Heart left ventricle (tissue), 13 donors: ENCODE measurements around the gene ADCY5.

ENCODE experiments used
- POLR2A ChIP-seq, 2 donors: fragments of 450-650 bp; IDR thresholded peaks; one replicate each; pipeline ENCODE4 v1.6.1; 2017; ENCODE audit warnings: antibody characterized with exemption in 2 of 2, mild to moderate bottlenecking in 2 of 2, moderate library complexity in 2 of 2
- TF ChIP-seq, protein P1 (sequence below), 12 donors: fragments of 200-600 bp; sonication (generic) in 4 of 12; IDR thresholded peaks; one replicate each; pipeline versions ENCODE4 v1.5.0 to v1.8.0; 2018 to 2022; ENCODE audit warnings: antibody characterized with exemption in 12 of 12, mild to moderate bottlenecking in 5 of 12
- donor health status: ischemic (EF 13 %, LVEDD 7.1; RV severe dilation, severe dysfunction).
- donor health status: DM: no; HTN: yes; CAD: no.
- donor health status: DM: no; HTN: no; CAD: no.
- donor health status: ischemic (EF 25% LVEDD 6.9; RV normal size, moderate dysfunction).
- donor health status: ischemic (EF 25% LVEDD 5.7; RV mildly dilated, moderate dysfunction).
- donor health status: ischemic (EF 35%, LVEDD 5.7; RV mildly dilated, moderate dysfunction).
- donor health status: nonischemic (EF 11% LVEDD 7.7; RV severe dilation, severe dysfunction).
- donor health status: DM: yes; HTN: yes; CAD: no.
- donor health status: PGD.
- donor health status: ischemic (EF 29% LVEDD 5.4; RV normal size, mild dysfunction).
- donor health status: nonischemic (EF 23%, LVEDD 6.1; RV moderate dilation, normal function).

DNA sequence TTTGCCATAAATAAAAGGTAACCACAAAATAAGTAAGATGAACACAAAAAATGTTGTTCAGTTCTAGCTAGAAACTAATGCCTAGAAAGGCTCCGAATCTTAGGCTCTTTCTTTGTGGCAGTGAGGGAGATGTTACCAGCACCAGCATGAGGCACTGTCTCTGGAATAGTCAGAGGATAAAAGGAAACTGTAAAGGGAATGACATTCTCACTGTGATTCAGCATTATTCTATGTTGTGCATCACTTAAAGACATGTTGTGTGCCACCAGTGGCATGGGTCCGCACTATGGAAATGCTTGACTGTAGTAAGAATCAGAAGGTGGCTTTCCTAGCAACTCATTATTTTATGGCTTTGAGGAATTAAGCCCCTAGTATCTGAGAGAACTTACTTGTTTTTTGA, 176.3 kb downstream of the ADCY5 start:
- TF ChIP-seq, protein P1, sequence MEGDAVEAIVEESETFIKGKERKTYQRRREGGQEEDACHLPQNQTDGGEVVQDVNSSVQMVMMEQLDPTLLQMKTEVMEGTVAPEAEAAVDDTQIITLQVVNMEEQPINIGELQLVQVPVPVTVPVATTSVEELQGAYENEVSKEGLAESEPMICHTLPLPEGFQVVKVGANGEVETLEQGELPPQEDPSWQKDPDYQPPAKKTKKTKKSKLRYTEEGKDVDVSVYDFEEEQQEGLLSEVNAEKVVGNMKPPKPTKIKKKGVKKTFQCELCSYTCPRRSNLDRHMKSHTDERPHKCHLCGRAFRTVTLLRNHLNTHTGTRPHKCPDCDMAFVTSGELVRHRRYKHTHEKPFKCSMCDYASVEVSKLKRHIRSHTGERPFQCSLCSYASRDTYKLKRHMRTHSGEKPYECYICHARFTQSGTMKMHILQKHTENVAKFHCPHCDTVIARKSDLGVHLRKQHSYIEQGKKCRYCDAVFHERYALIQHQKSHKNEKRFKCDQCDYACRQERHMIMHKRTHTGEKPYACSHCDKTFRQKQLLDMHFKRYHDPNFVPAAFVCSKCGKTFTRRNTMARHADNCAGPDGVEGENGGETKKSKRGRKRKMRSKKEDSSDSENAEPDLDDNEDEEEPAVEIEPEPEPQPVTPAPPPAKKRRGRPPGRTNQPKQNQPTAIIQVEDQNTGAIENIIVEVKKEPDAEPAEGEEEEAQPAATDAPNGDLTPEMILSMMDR (IDR thresholded peaks at IDR 0.05): no peak
- no peak for TF ChIP-seq POLR2A (IDR thresholded peaks at IDR 0.05)
